ENCODE measurements around the gene FIZ1. TPM values are rescaled to one million over a fixed set of nuclear protein-coding genes. Genes with fewer than 3 reads are reported as not detected.
"Not testable (repeated sequence)": the region's sequence is repeated elsewhere in the genome, so short reads cannot be mapped to it uniquely, and the experiment has no call there.

Gene FIZ1
- total RNA-seq, 1 experiment from 2014 or later, result 4.1 TPM

GRCh38 chr19:55576746-55577145, 22.6 kb downstream of the FIZ1 start:
- DNase-seq (ENCODE audit: low read depth), result no peak

- DNase-seq (ENCODE audit: low read depth), result not testable (repeated sequence)
Observed at GRCh38 chr19:55573929-55574328, 25.4 kb downstream of the FIZ1 start.

GRCh38 chr19:55569477-55569876, 29.8 kb downstream of the FIZ1 start:
- DNase-seq (ENCODE audit: low read depth), result not testable (repeated sequence)

- DNase-seq (ENCODE audit: low read depth), result no peak
Observed at GRCh38 chr19:55567708-55568328, 31.5 kb downstream of the FIZ1 start.

- DNase-seq (ENCODE audit: low read depth), result no peak
Observed at GRCh38 chr19:55566823-55567222, 32.5 kb downstream of the FIZ1 start.

GRCh38 chr19:55563261-55563690, 36.0 kb downstream of the FIZ1 start:
- no peak for DNase-seq (ENCODE audit: low read depth)

- no peak for DNase-seq (ENCODE audit: low read depth)
Observed at GRCh38 chr19:55559684-55560083, 39.6 kb downstream of the FIZ1 start.

- DNase-seq (ENCODE audit: low read depth), result no peak
Observed at GRCh38 chr19:55554741-55555152, 44.6 kb downstream of the FIZ1 start.

GRCh38 chr19:55554302-55554701, 45.0 kb downstream of the FIZ1 start:
- DNase-seq (ENCODE audit: low read depth), result no peak

GRCh38 chr19:55553217-55554182, 45.8 kb downstream of the FIZ1 start:
- DNase-seq (ENCODE audit: low read depth), result no peak

GRCh38 chr19:55552620-55553019, 46.7 kb downstream of the FIZ1 start:
- DNase-seq (ENCODE audit: low read depth), result peak; percentile 51

GRCh38 chr19:55552206-55552605, 47.1 kb downstream of the FIZ1 start:
- no peak for DNase-seq (ENCODE audit: low read depth)

GRCh38 chr19:55550321-55550650, 49.0 kb downstream of the FIZ1 start:
- DNase-seq (ENCODE audit: low read depth), result no peak

GRCh38 chr19:55549500-55550320, 49.6 kb downstream of the FIZ1 start:
- peak; percentile 76 for DNase-seq (ENCODE audit: low read depth)

GRCh38 chr19:55546822-55547614, 52.3 kb downstream of the FIZ1 start:
- peak; percentile 90 for DNase-seq (ENCODE audit: low read depth)

GRCh38 chr19:55546011-55546410, 53.3 kb downstream of the FIZ1 start:
- DNase-seq (ENCODE audit: low read depth), result no peak

- no peak for DNase-seq (ENCODE audit: low read depth)
Observed at GRCh38 chr19:55545443-55545842, 53.9 kb downstream of the FIZ1 start, which contains the start of gene SBK3. Gene SBK3 (minus strand): TSS chr19:55545543. CDS start chr19:55545543, 0 bp downstream.

- DNase-seq (ENCODE audit: low read depth), result no peak
Observed at GRCh38 chr19:55544776-55545439, 54.4 kb downstream of the FIZ1 start.

GRCh38 chr19:55544014-55544413, 55.3 kb downstream of the FIZ1 start:
- no peak for DNase-seq (ENCODE audit: low read depth)

GRCh38 chr19:55543567-55543966, 55.8 kb downstream of the FIZ1 start:
- no peak for DNase-seq (ENCODE audit: low read depth)

Measured in Daoy (cell line).